K562 (cell line): Measurements from ENCODE around the gene HCAR1. TPM values are rescaled to one million over a fixed set of nuclear protein-coding genes. Genes with fewer than 3 reads are reported as not detected.
A peak's percentile ranks its signal among the peaks of the same experiment; 100 is the strongest.

Experiments used
- CBX3 ChIP-seq, 2 experiments: IDR thresholded peaks; 1 replicate in 1 of 2; 2 replicates in 1 of 2; pipeline ENCODE4 v1.6.1; 2012; ENCODE audit warnings: inconsistent platforms in 2 of 2, low read length in 2 of 2, borderline replicate concordance in 1 of 2, control low read depth in 1 of 2
- CREB3L1 ChIP-seq: fragments of 450-650 bp; IDR thresholded peaks from 2 replicates; pipeline ENCODE4 v1.6.1; 2014; ENCODE audit warnings: low read depth, mild to moderate bottlenecking, moderate library complexity, borderline replicate concordance
- CUX1 ChIP-seq: fragments of 200-800 bp; sonication (Bioruptor generic); IDR thresholded peaks from 2 replicates; pipeline ENCODE4 v1.6.1; 2016; ENCODE audit warnings: missing genetic modification characterization, missing compliant biosample characterization
- FOSL1 ChIP-seq: fragments of 200-800 bp; sonication (Bioruptor generic); conservative IDR thresholded peaks from 2 replicates; pipeline ENCODE4 v1.6.1; 2016; ENCODE audit warnings: missing genetic modification characterization, missing compliant biosample characterization
- MAFF ChIP-seq: IDR thresholded peaks from 2 replicates; pipeline ENCODE4 v1.6.1; 2012; ENCODE audit warnings: low read length, improper control_type of control experiment
- NFRKB ChIP-seq: fragments of 450-650 bp; IDR thresholded peaks from 2 replicates; pipeline ENCODE4 v1.6.1; 2016; ENCODE audit warnings: low read depth
- PTTG1 ChIP-seq: fragments of 450-650 bp; IDR thresholded peaks from 2 replicates; pipeline ENCODE4 v1.6.1; 2016; ENCODE audit warnings: low read depth, mild to moderate bottlenecking, missing genetic modification characterization, missing compliant biosample characterization
- STAT6 ChIP-seq: sonication (generic); formaldehyde crosslinking; IDR thresholded peaks from 2 replicates; pipeline ENCODE4 v1.8.1; 2023; ENCODE audit warnings: mild to moderate bottlenecking, missing genetic modification reagents
- WHSC1 ChIP-seq: IDR thresholded peaks from one replicate; pipeline ENCODE4 v1.6.1; 2012; ENCODE audit warnings: low read length, control low read depth, inconsistent platforms
- ZBTB26 ChIP-seq: fragments of 450-650 bp; formaldehyde crosslinking; IDR thresholded peaks from 2 replicates; pipeline ENCODE4 v1.4.0; 2022; ENCODE audit warnings: missing genetic modification characterization
- ZNF239 ChIP-seq: fragments of 250-450 bp; sonication (Bioruptor Pico); IDR thresholded peaks from 2 replicates; pipeline ENCODE4 v1.4.0; 2020; ENCODE audit warnings: mild to moderate bottlenecking
- ZNF431 ChIP-seq: sonication (generic); formaldehyde crosslinking; IDR thresholded peaks from 2 replicates; pipeline ENCODE4 v1.8.0; 2022; ENCODE audit warnings: mild to moderate bottlenecking, missing genetic modification reagents
- ZNF655 ChIP-seq: fragments of 250-450 bp; sonication (Bioruptor Pico); IDR thresholded peaks from 2 replicates; pipeline ENCODE4 v1.5.0; 2021
- polyA plus RNA-seq, 8 experiments: library from polyadenylated mRNA; depleted of rRNA in 4 of 8; stranded (reverse) in 5 of 8; unstranded in 3 of 8; fragments of >200 nt; fragmentation: Nextera tagmentation in 2 of 8; fragmentation: Illumina TruSeq in 1 of 8; extraction: Ambion mirVana in 2 of 8; extraction: Trizol in 1 of 8; gene quantifications; 2 replicates each; pipeline versions ENCODE4 v1.2.1 to v1.2.3, GENCODE V29; 2011 to 2014; ENCODE audit warnings: inconsistent platforms in 1 of 8, missing spikeins in 1 of 8
- total RNA-seq, 7 experiments: library from RNA; depleted of rRNA in 6 of 7; stranded (reverse); fragments of >200 nt in 6 of 7; fragmentation: Illumina TruSeq in 2 of 7; extraction: Trizol in 2 of 7; gene quantifications; 2 replicates each; pipeline versions ENCODE4 v1.2.1 to v1.2.3, GENCODE V29; 2011 to 2021; ENCODE audit warnings: low replicate concordance in 1 of 7

The HCAR1 gene
- total and polyA plus RNA-seq, 9 of the 15 experiments (the other 6 are each of a cell fraction or from before 2014, with no cell fraction given), result not detected

GRCh38 chr12:122752464-122753318, 22.0 kb upstream of the HCAR1 start, which contains the start of gene DENR (continued):
- TF ChIP-seq ZBTB26 (no peak), ZNF655 (CRISPR knock-in tag) (no peak), NFRKB (no peak), PTTG1 (tag) (no peak), ZNF239 (CRISPR knock-in tag) (no peak), MAFF (peak; percentile 88; the same call in 1 of the 2 replicates), FOSL1 (tag) (peak; percentile 67), CUX1 (no peak), WHSC1 (no peak), CREB3L1 (peak; percentile 100), CBX3 (IDR thresholded peaks at IDR 0.05; ENCODE audit: borderline replicate concordance in 1 of 2, low read length in 2 of 2) (peak in 1 of 2 experiments; percentile 62; a peak in 1 of 3 replicates), STAT6 (CRISPR knock-in tag) (no peak), ZNF431 (CRISPR knock-in tag) (no peak)
